HL-60/S4 (cell line): ENCODE measurements around the gene LRRC17.

ENCODE experiments used
- in situ Hi-C: fragments of 300-500 bp; cut with MboI; formaldehyde crosslinking; loops from 2 replicates; pipeline ENCODE4 v1.14.3; 2022; ENCODE audit warnings: low sequenced_read_pairs

The LRRC17 gene

DNA sequence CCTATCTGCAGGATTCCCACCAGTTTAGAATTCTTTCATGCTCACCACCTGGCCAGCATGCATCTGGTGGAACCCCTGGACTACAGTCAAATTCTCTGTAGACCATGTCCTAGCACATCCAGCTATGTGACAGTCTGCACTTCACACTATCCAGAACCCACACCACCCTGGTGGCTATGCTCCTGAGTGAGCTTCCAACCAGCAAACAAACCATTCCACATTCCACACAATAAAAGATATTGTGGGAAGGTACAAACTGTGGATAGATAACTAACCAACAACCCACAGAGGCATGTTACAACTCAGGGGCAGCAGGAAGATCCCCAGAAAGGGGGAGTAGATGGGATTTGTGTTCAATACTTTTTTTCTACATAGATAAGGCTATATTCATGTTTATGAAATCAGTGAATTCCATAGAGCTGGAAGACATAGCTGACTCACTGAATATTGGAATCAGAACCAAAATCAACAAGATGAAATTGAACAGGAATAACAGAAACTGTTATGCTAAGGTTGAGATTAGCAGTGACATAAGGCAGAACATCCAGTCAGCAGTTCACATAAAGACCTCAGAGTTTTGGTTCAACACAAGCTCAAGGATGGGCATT, 72.5 kb downstream of the LRRC17 start:
- in situ Hi-C loops, result no loop called here

- in situ Hi-C loops, result no loop called here
Measured at GRCh38 chr7:102988088-102988487, 75.3 kb downstream of the LRRC17 start.

GRCh38 chr7:102988631-102989560, 76.1 kb downstream of the LRRC17 start:
- in situ Hi-C loops, result no loop called here

- in situ Hi-C loops, result no loop called here
Measured at GRCh38 chr7:102990642-102991041, 77.8 kb downstream of the LRRC17 start.

DNA sequence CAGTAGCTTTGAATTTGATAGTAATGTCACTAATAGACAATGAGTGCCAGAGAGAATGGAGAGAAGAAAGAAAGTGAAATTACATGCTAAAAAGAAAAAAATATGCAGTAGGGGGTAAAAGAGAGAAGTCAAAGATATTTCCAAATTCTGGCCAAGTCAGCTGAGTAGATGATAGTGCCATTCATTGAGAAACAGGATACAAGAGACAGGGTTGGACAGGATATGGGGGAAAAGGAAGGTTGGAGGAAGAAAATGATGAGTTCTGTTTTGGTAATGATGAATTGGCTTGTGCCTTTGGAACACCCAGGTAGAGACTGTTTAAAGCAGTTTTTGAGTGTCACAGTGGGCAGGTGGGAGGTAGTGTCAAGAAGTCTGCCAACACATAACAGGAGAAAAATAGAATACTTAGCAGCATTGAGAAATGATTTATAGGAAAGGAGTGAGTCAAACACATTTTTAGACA, 78.3 kb downstream of the LRRC17 start:
- in situ Hi-C loops, result no loop called here

DNA sequence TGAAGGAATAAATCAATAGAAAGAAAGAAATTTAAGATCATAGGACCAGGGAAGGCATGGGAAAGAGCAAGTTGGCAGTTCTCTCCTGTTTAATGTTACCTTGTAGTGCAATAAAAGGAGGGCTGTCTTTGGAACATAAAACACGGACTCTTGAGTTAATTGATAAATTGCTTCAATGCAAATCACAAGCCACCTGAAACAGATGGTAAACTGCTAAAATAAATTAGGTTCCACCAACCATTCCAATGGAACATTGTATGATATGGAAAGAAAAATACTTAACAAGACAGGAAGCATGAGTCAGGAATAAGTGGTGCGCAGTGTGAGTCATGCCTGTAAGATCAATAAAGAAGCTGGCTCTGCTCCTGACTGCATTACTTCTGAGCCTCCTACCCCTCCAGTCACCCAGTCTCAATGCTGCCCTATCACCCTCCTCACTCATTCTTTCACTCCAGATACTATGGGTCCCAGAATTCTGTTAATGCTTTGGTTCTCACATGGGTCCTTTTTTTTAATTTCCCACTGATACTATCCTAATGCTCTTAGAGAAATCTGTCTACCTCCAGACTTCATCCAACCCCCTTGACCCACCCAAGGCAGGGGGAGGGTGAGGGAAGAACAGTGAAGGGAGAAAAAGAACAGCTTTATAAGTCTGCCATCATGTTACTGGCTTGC, 78.9 kb downstream of the LRRC17 start:
- in situ Hi-C loops, result no loop called here

- in situ Hi-C loops, result no loop called here
Measured at GRCh38 chr7:102992509-102992937, 79.7 kb downstream of the LRRC17 start.

DNA sequence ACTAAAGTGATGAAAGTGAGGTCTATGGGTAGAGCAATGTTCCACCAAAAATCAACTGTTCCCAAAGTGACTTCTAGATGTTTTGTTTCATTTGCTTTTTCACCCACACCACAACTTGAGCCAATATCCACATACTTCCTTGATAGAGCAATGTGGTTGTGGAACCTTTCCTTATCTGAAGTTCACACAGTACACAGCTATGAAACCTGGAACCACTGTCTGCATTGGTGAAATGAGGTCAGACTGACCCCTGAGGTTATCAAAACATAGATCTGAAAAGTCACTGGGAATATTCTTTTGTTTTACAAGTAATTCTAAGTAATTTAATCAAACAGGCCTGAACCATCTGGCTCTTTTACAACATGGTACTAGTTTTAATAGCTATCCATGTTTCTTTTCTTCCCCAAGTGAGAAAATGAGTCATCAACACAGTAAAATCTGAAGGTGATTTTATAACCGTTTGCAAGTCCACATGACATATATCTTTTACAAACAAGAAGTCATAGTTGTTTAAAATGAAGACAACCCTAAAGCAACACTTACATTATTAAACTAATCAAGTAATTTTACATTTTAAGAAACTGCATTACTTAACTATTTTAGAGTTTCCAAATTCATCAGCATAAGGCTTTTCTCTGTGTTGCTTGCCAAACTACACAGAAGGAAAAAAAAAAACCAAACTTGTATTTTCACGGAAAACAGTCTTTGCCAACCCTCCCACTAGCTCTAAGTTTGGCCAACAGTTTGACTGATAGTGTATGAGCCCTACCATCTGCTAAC, 80.3 kb downstream of the LRRC17 start:
- in situ Hi-C loops, result no loop called here

DNA sequence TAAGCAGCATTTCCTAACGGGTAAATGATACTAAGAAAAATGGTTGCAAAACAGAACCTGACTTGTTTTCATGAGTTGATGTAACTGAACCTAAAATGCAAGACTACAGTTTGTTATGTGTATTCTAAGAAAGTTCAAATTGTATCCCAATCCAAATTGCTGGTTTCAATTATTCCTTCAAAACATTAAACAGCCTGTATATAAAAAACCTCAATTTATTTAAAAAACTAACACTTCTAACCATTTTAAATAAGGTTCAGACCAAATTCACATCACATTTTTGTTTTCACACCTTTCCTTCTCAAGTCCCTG, 80.9 kb downstream of the LRRC17 start:
- in situ Hi-C loops, result no loop called here

- in situ Hi-C loops, result no loop called here
Measured at GRCh38 chr7:102994567-102994966, 81.8 kb downstream of the LRRC17 start.
